DOHH2 (cell line): ENCODE data around the gene CCKAR.
"Not testable (repeated sequence)": the region's sequence is repeated elsewhere in the genome, so short reads cannot be mapped to it uniquely, and the experiment has no call there.

ENCODE experiments used
- H3F3A ChIP-seq: fragments of 200-600 bp; sonication (generic), shearing (Covaris generic); 2 replicates; pipeline ENCODE4 v1.6.0; 2016; ENCODE audit warnings: antibody characterized with exemption, mild to moderate bottlenecking; ENCODE audit not compliant: control insufficient read depth, insufficient read depth
- H3K27ac ChIP-seq: fragments of 200-600 bp; sonication (generic); 2 replicates; pipeline ENCODE4 v1.5.1; 2014; ENCODE audit warnings: low read depth, mild to moderate bottlenecking, low read length, moderate library complexity
- H3K27me3 ChIP-seq: fragments of 200-600 bp; sonication (generic); 2 replicates; pipeline ENCODE4 v1.6.1; 2014; ENCODE audit warnings: mild to moderate bottlenecking, low read length, mixed read lengths; ENCODE audit not compliant: control insufficient read depth
- H3K36me3 ChIP-seq: fragments of 200-600 bp; sonication (generic); 2 replicates; pipeline ENCODE4 v1.6.1; 2014; ENCODE audit warnings: mild to moderate bottlenecking, low read length, moderate library complexity, mixed read lengths; ENCODE audit not compliant: control insufficient read depth
- H3K4me1 ChIP-seq: fragments of 200-600 bp; sonication (generic); 2 replicates; pipeline ENCODE4 v1.6.1; 2014; ENCODE audit warnings: mild to moderate bottlenecking, low read length, mixed read lengths; ENCODE audit not compliant: control insufficient read depth
- H3K4me2 ChIP-seq: fragments of 200-600 bp; sonication (generic); 2 replicates; pipeline ENCODE4 v1.6.0; 2014; ENCODE audit warnings: mild to moderate bottlenecking, low read length, moderate library complexity
- H3K4me3 ChIP-seq: fragments of 200-600 bp; sonication (generic); 2 replicates; pipeline ENCODE4 v1.5.1; 2014; ENCODE audit warnings: mild to moderate bottlenecking, low read length, mixed read lengths
- H3K79me2 ChIP-seq: fragments of 200-600 bp; sonication (generic); 2 replicates; pipeline ENCODE4 v1.6.1; 2014; ENCODE audit warnings: mild to moderate bottlenecking, low read length, mixed read lengths; ENCODE audit not compliant: control insufficient read depth
- H3K9me2 ChIP-seq: fragments of 200-600 bp; sonication (generic); replicated peaks from 2 replicates; pipeline ENCODE4 v1.6.1; 2014; ENCODE audit warnings: mild to moderate bottlenecking, low read length, mixed read lengths; ENCODE audit not compliant: control insufficient read depth
- H3K9me3 ChIP-seq: fragments of 200-600 bp; sonication (generic); 2 replicates; pipeline ENCODE4 v1.6.1; 2014; ENCODE audit warnings: antibody characterized with exemption, low read length, mixed read lengths; ENCODE audit not compliant: control insufficient read depth, insufficient read depth
- H4K20me1 ChIP-seq: fragments of 200-600 bp; sonication (generic); 2 replicates; pipeline ENCODE4 v1.6.0; 2014; ENCODE audit warnings: low read depth, mild to moderate bottlenecking, antibody characterized with exemption, low read length, moderate library complexity; ENCODE audit not compliant: control insufficient read depth, insufficient read depth
- CTCF ChIP-seq: fragments of 200-600 bp; sonication (generic); IDR thresholded peaks from one replicate; pipeline ENCODE4 v1.5.1; 2014; ENCODE audit warnings: antibody characterized with exemption, mild to moderate bottlenecking, low read depth, low read length; ENCODE audit not compliant: poor library complexity, severe bottlenecking
- EZH2phosphoT487 ChIP-seq: fragments of 200-600 bp; sonication (generic); IDR thresholded peaks from 2 replicates; pipeline ENCODE4 v1.6.1; 2017; ENCODE audit warnings: borderline replicate concordance, mild to moderate bottlenecking, antibody characterized with exemption, low read length, moderate library complexity, mixed read lengths

CCKAR gene

GRCh38 chr4:26507286-26507685 lies 17.0 kb upstream of the CCKAR start:
- Histone ChIP-seq H3K9me3 (no peaks in the 10 kb centered on the region), H3K36me3 (no peaks in the 10 kb centered on the region), H3F3A (no peaks in the 10 kb centered on the region), H3K79me2 (no peaks in the 10 kb centered on the region), H3K27me3 (no peaks in the 10 kb centered on the region), H3K4me2 (no peak overlapping the region), H4K20me1 (no peaks in the 10 kb centered on the region), H3K9me2 (no peaks in the 10 kb centered on the region), H3K4me3 (no peak overlapping the region), H3K4me1 (no peaks in the 10 kb centered on the region), H3K27ac (no peak overlapping the region)
- no peak for TF ChIP-seq CTCF
- TF ChIP-seq EZH2phosphoT487, result no peak

DNA sequence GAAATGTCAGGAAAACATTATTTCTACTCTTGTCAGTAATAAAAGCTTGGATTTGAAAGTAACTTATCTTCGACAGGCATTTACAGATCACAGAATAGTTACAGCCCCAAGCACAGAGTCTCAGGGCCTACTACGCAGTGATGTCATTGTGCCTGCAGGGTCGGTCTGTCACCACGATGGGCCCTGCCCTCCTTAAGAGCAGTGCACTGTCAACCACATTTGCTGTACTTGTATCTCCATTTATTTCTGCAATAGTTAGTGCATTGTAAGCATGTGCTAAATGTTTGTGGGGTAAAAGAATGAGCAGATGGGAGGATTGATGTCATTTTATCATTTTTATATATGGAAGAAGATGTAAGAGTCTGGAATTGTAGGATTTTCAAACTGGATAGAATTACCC lies 13.6 kb upstream of the CCKAR start:
- Histone ChIP-seq H3K4me3 (no peak overlapping the region), H3K79me2 (no peaks in the 10 kb centered on the region), H3K9me3 (no peaks in the 10 kb centered on the region), H3K27me3 (no peaks in the 10 kb centered on the region), H3K4me1 (no peaks in the 10 kb centered on the region), H3K27ac (no peak overlapping the region), H3K36me3 (no peaks in the 10 kb centered on the region), H3K4me2 (no peak overlapping the region), H3F3A (no peaks in the 10 kb centered on the region), H3K9me2 (no peaks in the 10 kb centered on the region), H4K20me1 (no peaks in the 10 kb centered on the region)
- TF ChIP-seq EZH2phosphoT487, result no peak
- TF ChIP-seq CTCF, result no peak

- H3F3A ChIP-seq, result no peaks in the 10 kb centered on the region
- no peaks in the 10 kb centered on the region for H3K79me2 ChIP-seq
- no peaks in the 10 kb centered on the region for H3K9me3 ChIP-seq
- no peak overlapping the region for H3K4me2 ChIP-seq
- H3K27ac ChIP-seq, result no peak overlapping the region
- H3K36me3 ChIP-seq, result no peaks in the 10 kb centered on the region
- no peaks in the 10 kb centered on the region for H3K9me2 ChIP-seq
- H3K4me1 ChIP-seq, result no peaks in the 10 kb centered on the region
- H3K4me3 ChIP-seq, result no peak overlapping the region
- no peaks in the 10 kb centered on the region for H3K27me3 ChIP-seq
- TF ChIP-seq EZH2phosphoT487 (no peak), CTCF (no peak)
- no peaks in the 10 kb centered on the region for H4K20me1 ChIP-seq
These were observed 13.1 kb upstream of the CCKAR start for GRCh38 chr4:26503427-26503826.

- not testable (repeated sequence) for H3K27ac ChIP-seq, H3F3A ChIP-seq, H3K36me3 ChIP-seq, H3K4me3 ChIP-seq, H3K79me2 ChIP-seq, H3K4me1 ChIP-seq, H3K27me3 ChIP-seq, H3K4me2 ChIP-seq, H4K20me1 ChIP-seq, H3K9me3 ChIP-seq, H3K9me2 ChIP-seq
These were observed 10.3 kb upstream of the CCKAR start for GRCh38 chr4:26500565-26500999.
